SK-N-SH (cell line): Measurements from ENCODE around the gene MEGF6.

Experiments used
- CTCF ChIP-seq: fragments of 200-600 bp; sonication (generic); IDR thresholded peaks from 2 replicates; pipeline ENCODE4 v1.6.1; 2017; ENCODE audit warnings: antibody characterized with exemption, mild to moderate bottlenecking, moderate library complexity
- FOXM1 ChIP-seq: IDR thresholded peaks from 2 replicates; pipeline ENCODE4 v1.4.0; 2012; ENCODE audit warnings: low read depth, mild to moderate bottlenecking
- JUND ChIP-seq: IDR thresholded peaks from 2 replicates; pipeline ENCODE4 v1.4.0; 2012
- MEF2A ChIP-seq: IDR thresholded peaks from 2 replicates; pipeline ENCODE4 v1.4.0; 2012; ENCODE audit warnings: low read depth, borderline replicate concordance
- TF ChIP-seq, protein P1 (sequence below): IDR thresholded peaks from 2 replicates; pipeline ENCODE4 v1.6.1; 2012; ENCODE audit warnings: mild to moderate bottlenecking, low read depth, low read length, moderate library complexity

- TF ChIP-seq, protein P1, sequence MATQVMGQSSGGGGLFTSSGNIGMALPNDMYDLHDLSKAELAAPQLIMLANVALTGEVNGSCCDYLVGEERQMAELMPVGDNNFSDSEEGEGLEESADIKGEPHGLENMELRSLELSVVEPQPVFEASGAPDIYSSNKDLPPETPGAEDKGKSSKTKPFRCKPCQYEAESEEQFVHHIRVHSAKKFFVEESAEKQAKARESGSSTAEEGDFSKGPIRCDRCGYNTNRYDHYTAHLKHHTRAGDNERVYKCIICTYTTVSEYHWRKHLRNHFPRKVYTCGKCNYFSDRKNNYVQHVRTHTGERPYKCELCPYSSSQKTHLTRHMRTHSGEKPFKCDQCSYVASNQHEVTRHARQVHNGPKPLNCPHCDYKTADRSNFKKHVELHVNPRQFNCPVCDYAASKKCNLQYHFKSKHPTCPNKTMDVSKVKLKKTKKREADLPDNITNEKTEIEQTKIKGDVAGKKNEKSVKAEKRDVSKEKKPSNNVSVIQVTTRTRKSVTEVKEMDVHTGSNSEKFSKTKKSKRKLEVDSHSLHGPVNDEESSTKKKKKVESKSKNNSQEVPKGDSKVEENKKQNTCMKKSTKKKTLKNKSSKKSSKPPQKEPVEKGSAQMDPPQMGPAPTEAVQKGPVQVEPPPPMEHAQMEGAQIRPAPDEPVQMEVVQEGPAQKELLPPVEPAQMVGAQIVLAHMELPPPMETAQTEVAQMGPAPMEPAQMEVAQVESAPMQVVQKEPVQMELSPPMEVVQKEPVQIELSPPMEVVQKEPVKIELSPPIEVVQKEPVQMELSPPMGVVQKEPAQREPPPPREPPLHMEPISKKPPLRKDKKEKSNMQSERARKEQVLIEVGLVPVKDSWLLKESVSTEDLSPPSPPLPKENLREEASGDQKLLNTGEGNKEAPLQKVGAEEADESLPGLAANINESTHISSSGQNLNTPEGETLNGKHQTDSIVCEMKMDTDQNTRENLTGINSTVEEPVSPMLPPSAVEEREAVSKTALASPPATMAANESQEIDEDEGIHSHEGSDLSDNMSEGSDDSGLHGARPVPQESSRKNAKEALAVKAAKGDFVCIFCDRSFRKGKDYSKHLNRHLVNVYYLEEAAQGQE, result no peak
- TF ChIP-seq CTCF (no peak), JUND (no peak), FOXM1 (no peak), MEF2A (no peak)
Observed at GRCh38 chr1:3468236-3469103, 142.8 kb downstream of the MEGF6 start.
